HFFc6 (cell line): ENCODE data around the gene NAA50. TPM values are rescaled to one million over a fixed set of nuclear protein-coding genes. Genes with fewer than 3 reads are reported as not detected.
A peak's percentile ranks its signal among the peaks of the same experiment; 100 is the strongest.

Source experiments
- DNase-seq: peaks from one replicate; pipeline ENCODE4 v3.0.0-alpha.2; 2018
- H3K27ac Mint-ChIP-seq: 2 replicates; pipeline ENCODE4 v1.8.0; 2020; ENCODE audit warnings: mild to moderate bottlenecking, mixed read lengths
- H3K27me3 Mint-ChIP-seq: 2 replicates; pipeline ENCODE4 v1.8.0; 2021; ENCODE audit warnings: mild to moderate bottlenecking, moderate library complexity, mixed read lengths; ENCODE audit not compliant: insufficient read depth
- H3K36me3 Mint-ChIP-seq: 2 replicates; pipeline ENCODE4 v1.8.0; 2021; ENCODE audit warnings: low read depth, mixed read lengths
- H3K4me1 Mint-ChIP-seq: 2 replicates; pipeline ENCODE4 v1.8.0; 2020; ENCODE audit warnings: low read depth, mixed read lengths
- H3K4me3 Mint-ChIP-seq: 2 replicates; pipeline ENCODE4 v1.8.0; 2020; ENCODE audit warnings: mild to moderate bottlenecking, moderate library complexity, mixed read lengths
- H3K9me3 Mint-ChIP-seq: 2 replicates; pipeline ENCODE4 v1.8.0; 2020; ENCODE audit warnings: mild to moderate bottlenecking, mixed read lengths
- CTCF ChIP-seq: fragments of 200-600 bp; sonication (generic); IDR thresholded peaks from 2 replicates; pipeline ENCODE4 v1.5.0; 2021; ENCODE audit warnings: antibody characterized with exemption, mild to moderate bottlenecking
- total RNA-seq, 6 experiments: library from RNA; stranded (reverse); fragmentation: NEBNext Ultra II Directional; extraction: Animal tissue kit (Norgen Biotek cat#: 25700); gene quantifications; 2 replicates in 1 of 6; 3 replicates in 5 of 6; pipeline ENCODE4 v1.2.3, GENCODE V29; 2021

The NAA50 gene
- total RNA-seq, 6 experiments from 2014 or later, result 146 to 178 (median 171) TPM

DNA sequence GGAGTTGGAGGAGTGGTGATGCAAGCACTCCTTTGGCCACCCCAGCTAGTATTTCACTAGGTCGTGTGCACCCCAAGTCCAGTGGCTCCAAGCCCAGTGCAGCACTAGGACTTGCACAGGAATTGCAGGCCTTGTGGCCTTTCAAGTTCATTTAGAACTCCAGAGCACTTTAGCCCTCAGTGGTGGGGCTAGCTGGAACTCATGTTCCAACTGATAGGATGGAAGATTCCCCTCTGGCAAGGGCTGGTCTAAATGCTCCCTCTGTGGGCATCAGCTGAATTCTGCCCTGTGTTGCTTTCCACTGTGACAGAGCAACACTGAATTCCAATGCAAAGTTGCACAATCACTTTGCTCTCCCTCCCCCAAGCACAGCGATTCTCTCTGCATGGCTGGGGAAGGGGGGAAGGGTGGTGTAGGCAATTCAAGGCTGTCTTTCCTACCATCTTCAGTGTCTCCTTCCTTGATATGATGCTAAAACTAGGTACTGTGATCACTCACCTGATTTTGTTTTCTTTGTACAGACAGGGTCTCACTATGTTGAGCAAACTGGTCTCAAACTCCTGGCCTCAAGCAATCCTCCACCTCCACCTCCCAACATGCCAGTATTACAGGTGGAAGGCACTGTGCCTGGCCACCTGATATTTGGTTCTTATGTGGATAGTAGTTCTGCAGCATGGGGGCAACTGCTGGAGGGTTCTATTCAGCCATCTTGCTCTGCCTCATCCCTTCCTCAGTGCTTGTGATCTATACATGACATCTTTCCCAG, 59.9 kb downstream of the NAA50 start:
- Mint-ChIP-seq H3K4me1 (peaks cover 15% of the 10 kb centered on the region), H3K4me3 (no peak overlapping the region), H3K27me3 (no peaks in the 10 kb centered on the region), H3K27ac (peak overlapping the region; percentile 66; the same call in 1 of the 2 replicates), H3K9me3 (peaks cover 11% of the 10 kb centered on the region), H3K36me3 (peaks cover 17% of the 10 kb centered on the region)
- no peak for TF ChIP-seq CTCF
- DNase-seq, result peak; percentile 43

DNA sequence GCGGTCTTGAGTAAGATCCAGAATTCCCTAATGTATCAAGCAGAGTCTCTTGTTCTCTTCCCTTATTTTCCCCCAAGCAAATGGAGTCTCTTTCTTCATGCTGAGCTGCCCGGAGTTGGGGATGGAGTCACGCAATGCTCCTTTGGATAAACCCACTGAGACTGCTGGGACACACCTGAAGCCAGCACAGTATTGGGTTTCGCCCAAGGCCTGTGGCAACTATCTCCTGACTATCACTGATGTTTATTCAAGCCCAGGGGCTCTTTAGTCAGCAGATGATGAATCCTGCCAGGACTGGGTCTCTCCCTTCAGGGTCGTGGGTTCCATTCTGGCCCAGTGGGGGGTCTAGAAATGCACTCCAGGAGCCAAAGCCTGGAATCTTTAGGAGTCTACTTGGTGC, 60.9 kb downstream of the NAA50 start:
- H3K4me3 Mint-ChIP-seq, result no peak overlapping the region
- peaks cover 15% of the 10 kb centered on the region for H3K4me1 Mint-ChIP-seq
- peaks cover 11% of the 10 kb centered on the region for H3K9me3 Mint-ChIP-seq
- H3K27me3 Mint-ChIP-seq, result no peaks in the 10 kb centered on the region
- H3K36me3 Mint-ChIP-seq, result peaks cover 17% of the 10 kb centered on the region
- DNase-seq, result no peak
- H3K27ac Mint-ChIP-seq, result no peak overlapping the region
- TF ChIP-seq CTCF, result no peak

GRCh38 chr3:113684271-113684819, 61.7 kb downstream of the NAA50 start:
- Mint-ChIP-seq H3K36me3 (peaks cover 17% of the 10 kb centered on the region), H3K9me3 (peaks cover 11% of the 10 kb centered on the region), H3K27me3 (no peaks in the 10 kb centered on the region), H3K4me1 (peaks cover 15% of the 10 kb centered on the region), H3K4me3 (no peak overlapping the region), H3K27ac (no peak overlapping the region)
- no peak for TF ChIP-seq CTCF
- no peak for DNase-seq

GRCh38 chr3:113678773-113679172, 67.3 kb downstream of the NAA50 start:
- Mint-ChIP-seq H3K4me3 (no peak overlapping the region), H3K9me3 (no peaks in the 10 kb centered on the region), H3K27me3 (no peaks in the 10 kb centered on the region), H3K27ac (no peak overlapping the region), H3K36me3 (peaks cover 12% of the 10 kb centered on the region), H3K4me1 (no peaks in the 10 kb centered on the region)
- no peak for DNase-seq
- TF ChIP-seq CTCF, result no peak

DNA sequence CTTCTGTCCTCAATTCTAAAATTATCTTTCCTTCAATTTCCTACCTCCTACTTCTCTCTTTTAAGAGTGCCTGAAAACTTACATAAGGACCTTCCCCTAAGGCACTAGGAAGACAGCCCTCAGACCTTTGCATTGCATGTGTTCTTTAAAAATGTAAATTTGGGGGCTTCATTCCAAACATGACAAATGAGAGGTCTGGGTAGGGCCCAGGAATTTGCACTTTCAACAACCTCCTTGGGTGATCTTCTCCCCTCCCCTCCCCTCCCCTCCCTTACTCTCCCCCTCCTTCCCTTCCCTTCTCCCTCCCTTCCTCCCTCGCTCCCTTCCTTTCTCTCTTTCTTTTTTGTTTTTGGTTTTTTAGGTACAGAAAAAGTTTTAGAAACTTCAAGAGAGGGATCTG, 68.3 kb downstream of the NAA50 start:
- TF ChIP-seq CTCF, result no peak
- H3K4me1 Mint-ChIP-seq, result no peaks in the 10 kb centered on the region
- peaks cover 10% of the 10 kb centered on the region for H3K36me3 Mint-ChIP-seq
- no peaks in the 10 kb centered on the region for H3K27me3 Mint-ChIP-seq
- H3K27ac Mint-ChIP-seq, result no peak overlapping the region; the same call in 1 of the 2 replicates
- no peaks in the 10 kb centered on the region for H3K9me3 Mint-ChIP-seq
- DNase-seq, result no peak
- H3K4me3 Mint-ChIP-seq, result no peak overlapping the region
